22Rv1 (cell line): ENCODE results near the gene HTRA3.

Experiments
- CTCF ChIP-seq: fragments of 450-650 bp; IDR thresholded peaks from 2 replicates; pipeline ENCODE4 v1.5.1; 2017; ENCODE audit warnings: mild to moderate bottlenecking
- ZFX ChIP-seq: fragments of 450-650 bp; IDR thresholded peaks from 2 replicates; pipeline ENCODE4 v1.6.1; 2017; ENCODE audit warnings: antibody characterized with exemption, borderline replicate concordance

- TF ChIP-seq CTCF, result no peak
- TF ChIP-seq ZFX, result no peak
Measured at GRCh38 chr4:8347660-8348059, 78.1 kb downstream of the HTRA3 start.
